T-helper 2 cell (primary cell): ENCODE measurements around the gene OR7A17.

Source experiments
- DNase-seq, 5 experiments: peaks; one replicate each; pipeline versions ENCODE4 v3.0.0 to v3.0.0-alpha.2; 2012 to 2022
- total RNA-seq, 2 donors: gene quantifications; one replicate each; lab custom pipeline; 2026; lab: John Stamatoyannopoulos, UW

OR7A17 gene
- total RNA-seq: 0 reads per million in 2 donors

DNA sequence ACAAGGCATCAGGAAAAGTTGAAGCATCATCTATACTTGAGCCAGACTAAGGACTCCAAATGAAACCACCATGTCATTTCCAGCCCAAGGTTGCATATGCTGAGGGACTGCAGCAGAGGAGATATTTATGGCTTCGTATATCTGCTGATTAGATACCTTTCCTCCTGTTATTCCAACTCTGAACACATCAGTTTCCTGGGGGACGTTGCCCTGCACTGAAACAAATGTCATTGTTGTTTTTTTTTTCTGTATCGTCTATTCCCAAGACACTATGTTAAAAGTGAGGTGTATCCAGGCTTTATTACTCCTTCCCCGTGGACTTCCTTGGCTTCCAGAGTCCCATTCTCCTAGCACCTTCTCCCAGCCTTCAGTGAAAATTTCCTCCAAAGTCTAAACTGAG is at the start of gene OR7A17:
Gene OR7A17, minus strand, starts transcription at position 101 of the 400 bp plus-strand sequence. CDS start 4,777 bp downstream, outside the sequence.
- DNase-seq: no peak

DNA sequence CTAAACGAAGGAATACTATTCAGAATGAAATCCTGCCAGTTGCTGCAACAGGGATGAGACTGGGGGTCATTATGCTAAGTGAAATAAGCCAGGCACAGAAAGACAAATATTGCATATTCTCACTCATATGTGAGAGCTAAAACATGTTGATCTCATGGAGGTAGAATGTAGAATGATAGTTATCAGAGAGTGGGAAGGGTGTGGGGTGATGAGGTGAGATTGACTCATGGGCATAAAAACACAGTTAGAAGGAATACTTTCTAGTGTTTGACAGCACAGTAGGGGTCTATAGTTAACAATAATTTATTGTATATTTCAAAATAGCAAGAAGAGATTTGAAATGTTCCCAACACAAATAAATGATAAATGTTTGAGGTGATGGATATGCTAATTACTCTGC is 47.6 kb upstream of the OR7A17 start:
- no peak for DNase-seq

DNA sequence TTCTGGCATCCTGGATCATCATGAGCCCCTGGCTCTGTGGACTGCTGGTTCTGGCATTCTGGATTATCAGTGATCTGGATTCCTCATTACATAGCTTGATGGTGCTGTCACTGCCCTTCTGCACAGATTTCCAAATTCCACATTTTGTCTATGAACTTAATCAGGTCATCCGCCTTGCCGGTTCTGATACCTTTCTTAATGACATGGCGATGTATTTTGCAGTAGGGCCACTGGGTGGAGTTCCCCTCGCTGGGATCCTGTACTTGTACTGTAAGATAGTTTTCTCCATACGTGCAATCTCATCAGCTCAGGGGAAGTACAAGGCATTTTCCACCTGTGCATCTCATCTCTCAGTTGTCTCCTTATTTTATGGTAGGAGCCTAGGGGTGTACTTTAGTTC is 30.9 kb upstream of the OR7A17 start:
- no peak for DNase-seq

DNA sequence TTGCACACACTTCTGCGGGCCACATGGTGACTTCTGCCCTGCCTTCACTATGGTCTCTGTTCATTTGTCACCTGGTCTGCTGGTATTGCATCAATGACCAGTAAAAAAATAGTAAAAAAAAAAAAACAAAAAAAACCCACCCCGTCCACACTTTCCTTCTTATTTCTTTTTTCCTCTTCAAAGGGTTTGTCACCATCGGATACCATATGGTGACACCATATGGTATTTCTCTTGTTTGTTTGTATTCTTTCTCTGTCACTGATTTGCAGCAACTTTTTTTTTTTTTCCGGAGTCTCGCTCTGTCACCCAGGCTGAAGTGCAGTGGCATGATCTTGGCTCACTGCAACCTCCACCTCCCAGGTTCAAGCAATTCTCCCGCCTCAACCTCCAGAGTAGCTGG is 29.2 kb upstream of the OR7A17 start:
- no peak for DNase-seq

DNA sequence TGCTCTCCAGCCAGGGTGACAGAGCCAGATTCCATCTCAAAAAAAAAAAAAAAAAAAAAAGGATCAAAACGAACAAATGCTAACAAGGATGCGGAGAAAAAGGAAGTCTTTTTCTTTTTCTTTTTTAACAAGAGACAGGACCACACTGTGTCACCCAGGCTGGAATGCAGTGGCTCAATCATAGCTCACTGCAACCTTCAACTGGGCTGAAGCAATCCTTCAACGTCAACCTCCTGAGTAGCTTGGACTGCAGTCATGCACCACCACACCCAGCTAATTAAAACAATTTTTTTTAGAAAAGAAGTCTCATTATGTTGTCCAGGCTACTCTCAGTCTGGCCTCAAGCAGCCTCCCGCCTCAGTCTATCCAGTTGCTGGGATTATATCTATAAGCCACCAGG is 20.8 kb upstream of the OR7A17 start:
- DNase-seq: no peak

DNA sequence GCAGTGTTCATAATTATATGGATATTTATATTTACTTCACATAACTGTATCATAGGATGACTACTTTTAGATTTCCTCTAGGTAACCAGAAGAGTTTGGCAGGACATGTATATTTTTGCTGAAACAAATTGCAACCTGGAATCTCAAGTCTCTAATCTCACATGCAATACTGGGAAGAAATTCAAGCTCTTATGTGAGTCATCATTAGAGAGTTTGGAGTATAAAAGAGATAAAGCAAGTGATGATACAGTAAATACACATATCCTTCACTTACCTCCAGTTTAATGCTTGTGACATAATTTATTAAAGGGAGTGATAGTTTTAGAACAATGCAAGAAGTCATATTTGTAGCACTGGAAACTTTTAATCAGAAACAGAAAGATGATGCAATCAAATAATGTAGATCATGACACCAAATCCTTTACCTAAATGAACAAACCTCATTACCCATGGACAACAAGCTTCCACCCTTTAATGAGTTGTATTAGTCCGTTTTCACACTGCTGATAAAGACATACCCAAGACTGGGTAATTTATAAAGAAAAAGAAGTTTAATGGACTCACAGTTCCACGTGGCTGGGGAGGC is 15.8 kb upstream of the OR7A17 start:
- no peak for DNase-seq

DNA sequence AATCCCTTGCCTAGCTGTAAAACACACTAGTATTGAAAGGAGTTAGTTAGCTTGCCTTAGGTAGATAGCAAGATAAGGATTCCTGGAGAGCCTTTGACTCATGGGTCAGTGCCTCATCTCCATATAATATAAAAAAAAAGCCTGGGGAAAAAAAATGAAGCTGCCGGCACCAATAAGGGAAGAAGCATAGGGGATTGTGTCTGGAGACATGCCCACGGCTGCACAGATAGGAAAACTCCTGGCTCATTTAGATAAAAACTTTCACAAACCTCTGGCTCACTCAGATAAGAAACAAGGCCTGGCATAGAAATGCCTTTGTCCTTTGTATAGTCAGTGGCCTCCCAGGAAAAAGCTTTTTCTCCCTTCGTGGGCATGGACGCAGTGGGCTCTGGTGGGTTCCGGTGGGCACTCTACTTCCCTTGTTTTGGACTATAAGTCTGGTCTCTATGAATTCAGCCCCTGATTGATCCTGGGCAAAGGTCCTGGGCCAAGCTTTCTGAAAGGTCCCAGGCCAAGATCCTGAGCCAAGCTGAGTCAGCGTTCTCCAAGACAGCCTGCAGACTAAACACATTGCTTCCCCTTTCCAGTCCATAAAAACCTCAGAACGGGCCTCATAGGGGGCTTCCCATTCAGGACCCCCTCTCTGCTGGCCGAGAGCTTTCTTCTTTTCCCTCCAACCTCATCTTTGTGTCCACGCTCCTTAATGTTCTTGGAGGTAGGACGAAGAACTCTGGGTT is 4.9 kb upstream of the OR7A17 start:
- no peak for DNase-seq

DNA sequence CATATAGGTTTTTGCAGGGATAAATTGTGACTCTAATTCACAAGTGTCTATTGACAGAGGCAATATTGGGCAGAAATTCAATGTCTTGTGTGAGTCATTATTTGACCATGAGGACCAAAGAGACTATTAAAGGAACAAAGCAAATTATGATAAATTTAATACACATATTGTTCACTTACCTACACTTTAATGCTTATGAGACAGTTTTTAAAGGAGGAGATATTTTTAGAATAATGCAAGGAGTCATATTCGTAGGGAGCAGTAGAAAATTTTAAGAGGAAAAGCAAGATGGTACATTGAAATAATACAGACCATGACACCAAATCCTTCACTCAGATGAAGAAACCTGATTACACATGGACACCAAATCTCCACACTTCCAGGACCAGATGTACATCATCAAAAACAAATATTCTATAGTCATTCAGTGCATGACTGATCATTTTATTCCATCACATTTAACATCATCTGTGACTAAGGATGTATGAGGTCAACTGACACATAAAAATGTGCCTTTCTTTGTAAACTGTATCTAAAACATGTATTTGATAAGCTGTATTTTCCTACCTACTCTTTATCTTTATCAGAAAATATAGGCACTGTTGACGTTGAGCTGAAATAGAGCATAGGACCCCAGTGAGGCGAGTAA is 4.2 kb upstream of the OR7A17 start:
- DNase-seq: no peak

DNA sequence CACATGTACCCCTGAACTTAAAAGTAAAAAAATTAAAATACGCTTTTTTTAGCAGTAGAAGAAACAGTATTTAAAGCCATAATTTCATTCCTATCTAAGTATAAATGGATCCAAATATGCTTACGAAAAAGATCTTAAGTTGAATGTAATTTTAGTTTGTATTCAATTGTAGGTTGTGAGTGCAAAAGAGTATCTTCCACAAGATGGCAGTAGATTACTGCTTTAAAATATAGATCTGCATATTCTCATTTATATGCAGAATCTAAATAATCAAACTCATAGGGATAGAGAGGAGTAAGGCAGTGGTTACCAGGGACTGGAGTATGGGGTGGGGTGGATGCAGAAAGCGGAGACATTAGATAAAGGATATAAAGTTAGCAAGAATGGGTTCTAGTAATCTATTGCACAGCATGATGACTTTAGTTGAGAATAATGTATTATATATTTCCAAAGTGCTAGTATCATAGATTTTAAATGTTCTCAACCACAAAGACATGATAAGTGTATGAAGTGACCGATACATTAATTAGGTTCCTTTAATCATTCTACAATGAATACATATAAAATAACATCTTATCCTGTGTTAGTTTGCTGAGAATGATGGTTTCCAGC is 14.2 kb downstream of the OR7A17 start:
- no peak for DNase-seq

DNA sequence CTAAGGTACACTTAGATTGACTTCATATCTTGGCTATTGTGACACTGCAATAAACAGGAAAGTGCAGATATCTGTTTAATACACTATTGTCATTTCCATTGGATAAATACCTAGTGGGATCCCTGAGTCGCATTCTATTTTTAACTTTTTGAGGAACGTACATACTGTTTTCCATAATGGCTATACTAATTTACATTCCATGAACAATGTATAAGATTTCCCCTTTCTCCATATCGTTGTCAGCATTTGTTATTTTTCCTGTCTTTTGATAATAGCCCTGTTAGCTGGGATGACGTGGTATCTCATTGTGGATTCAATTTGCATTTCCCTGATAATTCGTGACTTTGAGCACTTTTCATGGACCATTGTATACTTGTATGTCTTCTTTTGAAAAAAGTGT is 17.4 kb downstream of the OR7A17 start:
- no peak for DNase-seq

DNA sequence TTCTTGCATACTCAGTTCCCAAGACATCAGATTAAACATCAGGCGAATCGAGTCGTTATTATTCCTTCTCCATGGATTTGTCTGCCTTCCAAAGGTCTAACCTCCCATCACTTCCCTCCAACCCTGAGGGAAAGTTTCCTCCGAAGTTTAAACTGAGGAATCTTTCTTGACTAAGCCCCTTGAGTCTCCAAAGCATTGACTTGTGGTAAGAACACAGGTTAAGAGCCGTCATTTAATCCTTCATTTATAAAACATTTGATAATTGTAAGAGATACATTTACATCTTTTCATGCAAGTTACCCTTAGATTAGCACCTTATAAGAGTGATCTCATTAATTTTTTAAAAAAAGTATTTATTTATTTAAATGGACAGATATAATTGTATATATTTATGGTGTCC is 37.1 kb downstream of the OR7A17 start, which contains the start of gene OR7A10:
Gene OR7A10, minus strand, starts transcription at position 101 of the 400 bp plus-strand sequence. CDS start 7,045 bp downstream, outside the sequence.
- no peak for DNase-seq

DNA sequence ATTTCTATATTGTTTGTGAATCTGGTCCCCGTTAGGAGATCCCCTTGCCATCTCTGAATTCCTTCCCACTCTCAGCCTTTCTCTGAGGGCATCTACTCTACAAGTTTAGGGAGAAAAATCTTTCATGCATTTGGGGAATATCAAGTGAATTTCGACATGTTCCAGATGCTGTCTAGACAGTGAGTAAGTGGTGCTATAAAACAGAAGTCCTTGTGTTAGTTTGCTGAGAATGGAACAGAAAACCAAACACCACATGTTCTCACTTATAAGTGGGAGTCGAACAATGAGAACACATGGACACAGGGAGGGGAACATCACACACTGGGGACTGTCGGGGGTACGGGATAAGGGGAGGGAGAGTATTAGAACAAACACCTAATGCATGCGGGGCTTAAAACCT is 42.4 kb downstream of the OR7A17 start:
- no peak for DNase-seq

DNA sequence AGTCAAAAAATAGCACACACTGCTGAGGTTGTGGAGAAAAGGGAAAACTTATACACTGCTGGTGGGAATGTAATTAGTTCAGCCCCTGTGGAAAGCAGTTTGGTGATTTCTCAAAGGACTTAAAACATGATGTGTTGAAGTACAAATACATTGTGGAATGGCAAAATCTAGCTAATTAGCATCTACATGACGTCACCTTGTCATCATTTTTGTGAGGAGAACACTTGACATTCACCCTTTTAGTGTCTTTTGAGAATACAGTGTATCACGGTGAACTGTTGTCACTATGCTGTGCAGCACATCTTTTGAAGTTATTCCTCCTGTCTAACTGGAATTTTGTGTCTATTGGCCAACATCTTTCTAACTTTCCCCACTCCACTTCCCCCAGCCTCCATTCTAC is 42.8 kb downstream of the OR7A17 start:
- DNase-seq: no peak

DNA sequence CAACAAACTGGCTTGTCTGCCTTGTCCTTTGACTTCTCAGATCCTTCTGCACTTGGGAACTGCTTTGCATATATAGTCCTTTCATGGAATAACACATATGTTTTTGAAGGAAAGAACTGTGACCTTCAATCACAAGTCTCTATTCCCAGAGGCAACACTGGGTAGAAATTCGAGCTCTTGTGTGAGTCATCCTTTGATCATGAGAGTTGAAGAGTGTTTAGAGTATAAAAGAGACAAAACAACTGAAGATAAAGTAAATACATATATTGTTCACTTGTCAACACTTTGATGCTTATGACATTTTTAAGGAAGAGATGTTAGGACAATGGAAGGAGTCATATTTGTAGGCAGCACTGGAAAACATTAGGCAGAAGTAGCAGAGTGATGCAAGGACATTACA is 45.7 kb downstream of the OR7A17 start:
- no peak for DNase-seq

DNA sequence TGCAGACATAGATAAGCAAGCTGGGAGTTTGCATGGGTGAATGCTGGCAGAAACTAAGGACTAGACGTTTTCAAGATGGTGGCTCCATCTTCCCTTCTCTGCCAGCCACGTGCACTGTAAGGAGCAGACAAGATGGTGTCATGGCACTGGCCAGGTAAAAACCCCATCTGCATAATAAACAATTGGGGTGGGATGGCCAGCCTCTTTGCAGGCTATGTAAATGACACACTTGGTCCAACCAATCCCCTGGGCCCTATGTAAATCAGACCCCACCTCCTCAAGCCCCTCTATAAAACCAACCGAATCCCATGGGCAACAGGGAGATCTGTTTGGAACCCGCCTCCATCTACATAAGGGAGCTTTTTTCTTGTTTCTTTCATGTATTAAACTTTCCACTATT is 48.5 kb downstream of the OR7A17 start:
- no peak for DNase-seq

DNA sequence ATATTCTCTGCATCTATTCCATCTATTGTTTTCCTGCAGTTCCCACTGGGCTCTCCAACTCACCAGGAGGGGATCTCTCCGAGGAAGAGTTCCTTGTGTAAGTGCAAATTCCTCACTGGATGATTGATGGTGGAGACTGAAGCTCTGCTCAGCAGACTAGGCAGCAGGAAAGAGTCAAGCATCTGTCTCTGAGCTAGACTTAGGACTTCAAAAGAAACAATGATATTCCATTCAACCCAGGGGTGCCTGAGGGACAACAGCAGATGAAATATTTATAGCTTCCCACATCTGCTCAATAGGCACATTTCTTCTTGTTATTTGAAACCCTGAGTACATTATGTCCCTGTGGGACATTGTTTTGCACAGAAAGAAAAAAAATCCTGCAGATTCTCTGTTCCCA is 50.9 kb downstream of the OR7A17 start, which contains the start of the genes OR7A5 and OR7C1:
Gene OR7A5, minus strand, starts transcription at position 175 of the 400 bp plus-strand sequence. CDS start 6,944 bp downstream, outside the sequence.
Gene OR7C1, minus strand, starts transcription at position 175 of the 400 bp plus-strand sequence. CDS start 35,049 bp downstream, outside the sequence.
- no peak for DNase-seq

DNA sequence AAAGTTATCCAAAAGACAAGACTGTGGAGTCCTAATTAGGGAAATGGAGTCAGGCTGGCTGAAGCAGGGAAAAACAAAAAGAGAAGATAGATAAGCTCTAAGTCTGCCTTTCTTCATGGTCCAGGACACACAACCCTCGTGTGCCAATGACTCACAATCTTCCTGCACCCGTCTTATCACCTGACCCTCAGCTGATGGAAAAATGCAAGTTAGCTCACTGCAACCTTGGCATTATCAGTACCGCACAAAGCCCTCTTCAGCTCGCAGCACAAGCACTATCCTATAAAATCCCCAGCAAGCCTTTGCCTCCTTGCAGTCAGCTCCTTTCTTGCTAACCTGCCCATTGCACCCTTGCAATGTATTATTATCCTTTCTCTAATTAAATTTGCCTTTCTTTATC is 55.2 kb downstream of the OR7A17 start:
- no peak for DNase-seq
